HEK293 (cell line): ENCODE data around the gene MOCS3.

Experiments
- CTCF ChIA-PET: fragments of 350-600 bp; formaldehyde crosslinking; extraction: SDS; loops from one replicate; lab custom pipeline; 2021; ENCODE audit warnings: antibody characterized with exemption; lab: Yijun Ruan, JAX
- POLR2A ChIA-PET: fragments of 300-600 bp; formaldehyde crosslinking; extraction: SDS; loops from one replicate; lab custom pipeline; 2020; ENCODE audit warnings: antibody characterized with exemption, inconsistent platforms; lab: Yijun Ruan, JAX
- H3K27ac ChIP-seq: fragments of 200-500 bp; sonication (Bioruptor generic); 2 replicates; pipeline ENCODE4 v1.5.1; 2014; ENCODE audit warnings: low read depth, low read length, control low read depth, inconsistent platforms; ENCODE audit errors: extremely low read depth
- H3K36me3 ChIP-seq, 2 experiments: fragments of 200-500 bp in 1 of 2; sonication (Bioruptor generic) in 1 of 2; 1 replicate in 1 of 2; 2 replicates in 1 of 2; pipeline ENCODE4 v1.5.1; 2014 to 2017; ENCODE audit warnings: inconsistent platforms in 2 of 2, low read length in 2 of 2; ENCODE audit not compliant: control insufficient read depth in 2 of 2, insufficient read depth in 1 of 2
- H3K4me1 ChIP-seq: fragments of 200-500 bp; sonication (Bioruptor generic); 2 replicates; pipeline ENCODE4 v1.5.1; 2014; ENCODE audit warnings: mild to moderate bottlenecking, low read length, inconsistent platforms; ENCODE audit not compliant: control insufficient read depth, insufficient read depth
- H3K4me3 ChIP-seq: 2 replicates; pipeline ENCODE4 v1.5.1; 2011; ENCODE audit warnings: low read depth, mild to moderate bottlenecking, control low read depth, low read length, moderate library complexity
- H3K9me3 ChIP-seq: fragments of 200-500 bp; sonication (Bioruptor generic); 2 replicates; pipeline ENCODE4 v1.5.1; 2014; ENCODE audit warnings: low read depth, low read length, inconsistent platforms; ENCODE audit not compliant: control insufficient read depth, insufficient read depth
- FEZF1 ChIP-seq: fragments of 450-650 bp; formaldehyde crosslinking; IDR thresholded peaks from 2 replicates; pipeline ENCODE4 v1.5.1; 2016; ENCODE audit warnings: missing biosample characterization, missing genetic modification characterization
- GLI4 ChIP-seq: fragments of 450-650 bp; formaldehyde crosslinking; IDR thresholded peaks from 2 replicates; pipeline ENCODE4 v1.5.1; 2016; ENCODE audit warnings: missing biosample characterization, missing genetic modification characterization
- OSR2 ChIP-seq: fragments of 450-650 bp; formaldehyde crosslinking; IDR thresholded peaks from 2 replicates; pipeline ENCODE4 v1.5.1; 2016; ENCODE audit warnings: missing biosample characterization, missing genetic modification characterization
- SCRT2 ChIP-seq: fragments of 450-650 bp; formaldehyde crosslinking; IDR thresholded peaks from 2 replicates; pipeline ENCODE4 v1.5.1; 2016; ENCODE audit warnings: missing biosample characterization, missing genetic modification characterization
- ZEB2 ChIP-seq: fragments of 450-650 bp; formaldehyde crosslinking; IDR thresholded peaks from 2 replicates; pipeline ENCODE4 v1.5.1; 2016; ENCODE audit warnings: missing biosample characterization, missing genetic modification characterization
- ZNF138 ChIP-seq: fragments of 450-650 bp; formaldehyde crosslinking; IDR thresholded peaks from 2 replicates; pipeline ENCODE4 v1.5.1; 2016; ENCODE audit warnings: missing biosample characterization, missing genetic modification characterization, borderline replicate concordance
- ZNF157 ChIP-seq: fragments of 450-650 bp; formaldehyde crosslinking; IDR thresholded peaks from 2 replicates; pipeline ENCODE4 v1.5.1; 2016; ENCODE audit warnings: missing biosample characterization, missing genetic modification characterization
- ZNF202 ChIP-seq: fragments of 450-650 bp; formaldehyde crosslinking; IDR thresholded peaks from 2 replicates; pipeline ENCODE4 v1.5.1; 2016; ENCODE audit warnings: missing biosample characterization, missing genetic modification characterization, borderline replicate concordance
- ZNF221 ChIP-seq: fragments of 450-650 bp; formaldehyde crosslinking; IDR thresholded peaks from 2 replicates; pipeline ENCODE4 v1.5.1; 2017; ENCODE audit warnings: missing biosample characterization, missing genetic modification characterization, borderline replicate concordance
- ZNF350 ChIP-seq: fragments of 450-650 bp; formaldehyde crosslinking; IDR thresholded peaks from 2 replicates; pipeline ENCODE4 v1.5.0; 2017; ENCODE audit warnings: missing biosample characterization, mild to moderate bottlenecking, missing genetic modification characterization
- ZNF366 ChIP-seq: fragments of 450-650 bp; formaldehyde crosslinking; conservative IDR thresholded peaks from 2 replicates; pipeline ENCODE4 v1.5.1; 2016; ENCODE audit warnings: missing biosample characterization, missing genetic modification characterization
- ZNF404 ChIP-seq: fragments of 450-650 bp; formaldehyde crosslinking; IDR thresholded peaks from 2 replicates; pipeline ENCODE4 v1.5.1; 2017; ENCODE audit warnings: missing biosample characterization, missing genetic modification characterization
- ZNF596 ChIP-seq: fragments of 450-650 bp; IDR thresholded peaks from 2 replicates; pipeline ENCODE4 v1.5.0; 2018; ENCODE audit warnings: missing biosample characterization, mild to moderate bottlenecking, missing genetic modification characterization, moderate library complexity
- ZNF76 ChIP-seq: fragments of 450-650 bp; formaldehyde crosslinking; IDR thresholded peaks from 2 replicates; pipeline ENCODE4; 2016; ENCODE audit warnings: low read depth, missing biosample characterization, missing genetic modification characterization, borderline replicate concordance
- TF ChIP-seq, protein P1 (sequence below): fragments of 450-650 bp; formaldehyde crosslinking; IDR thresholded peaks from 2 replicates; pipeline ENCODE4 v1.5.1; 2016; ENCODE audit warnings: missing biosample characterization, missing genetic modification characterization
- TF ChIP-seq, protein P2 (sequence below): fragments of 450-650 bp; formaldehyde crosslinking; IDR thresholded peaks from 2 replicates; pipeline ENCODE4 v1.5.1; 2017; ENCODE audit warnings: missing biosample characterization, missing genetic modification characterization
- TF ChIP-seq, protein P3 (sequence below): fragments of 450-650 bp; IDR thresholded peaks from 2 replicates; pipeline ENCODE4 v1.5.1; 2018; ENCODE audit warnings: missing biosample characterization, missing genetic modification characterization
- TF ChIP-seq, protein P4 (sequence below): fragments of 450-650 bp; formaldehyde crosslinking; IDR thresholded peaks from 2 replicates; pipeline ENCODE4 v1.5.1; 2016; ENCODE audit warnings: missing biosample characterization, missing genetic modification characterization, borderline replicate concordance

The MOCS3 gene

DNA sequence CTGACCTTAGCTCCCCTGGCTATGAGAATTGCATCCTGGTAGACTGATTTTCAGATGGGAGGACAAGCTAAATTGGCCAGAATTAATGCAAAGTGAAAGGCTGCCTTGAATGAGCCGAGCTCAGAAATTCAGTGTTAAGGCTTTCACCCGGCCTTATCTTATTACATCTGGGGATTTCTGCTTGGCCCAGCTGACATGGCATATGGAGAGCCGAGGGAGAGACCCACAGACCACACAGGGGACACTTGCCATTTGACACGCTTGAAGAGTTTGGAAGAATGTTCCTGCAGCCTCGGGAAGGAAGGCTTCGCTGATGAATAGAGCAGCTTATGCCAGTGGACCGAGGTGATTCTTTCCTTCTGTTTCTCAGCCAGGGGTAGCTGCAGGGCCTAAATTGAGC, 9.0 kb downstream of the MOCS3 start (continued):
- no peak for TF ChIP-seq GLI4 (tag by site-specific recombination)

DNA sequence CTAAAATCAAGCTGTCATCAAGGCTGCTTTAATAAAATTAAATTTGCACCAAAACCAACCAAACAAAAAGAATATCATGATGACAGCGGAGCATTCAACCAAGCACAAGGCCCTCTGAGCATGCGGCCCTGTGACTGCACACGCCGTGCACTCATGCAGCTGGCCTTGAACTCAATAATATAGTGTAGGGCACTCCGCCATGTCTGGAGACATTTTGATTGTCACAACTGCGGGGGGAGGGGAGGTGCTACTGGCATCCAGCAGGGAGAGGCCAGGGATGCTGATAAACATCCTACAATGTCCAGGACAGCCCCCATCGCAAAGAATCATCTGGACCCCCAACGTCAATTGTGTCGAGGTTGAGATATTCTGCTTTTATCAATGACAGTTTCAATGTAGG, 9.7 kb downstream of the MOCS3 start:
- Histone ChIP-seq H3K4me1 (no peaks in the 10 kb centered on the region), H3K9me3 (no peaks in the 10 kb centered on the region), H3K4me3 (no peak overlapping the region), H3K36me3 (no peaks in the 10 kb centered on the region), H3K27ac (no peak overlapping the region)
- TF ChIP-seq ZNF350 (tag by site-specific recombination) (no peak), ZNF404 (no peak), ZNF157 (no peak), ZNF596 (tag by site-specific recombination) (no peak), SCRT2 (tag by site-specific recombination) (no peak), ZEB2 (no peak), ZNF202 (tag by site-specific recombination) (no peak), ZNF138 (tag by site-specific recombination) (no peak), ZNF221 (tag by site-specific recombination) (no peak), FEZF1 (tag by site-specific recombination) (no peak), ZNF76 (no peak), OSR2 (tag by site-specific recombination) (no peak), GLI4 (tag by site-specific recombination) (no peak), ZNF366 (tag by site-specific recombination) (no peak)
- TF ChIP-seq, protein P1, sequence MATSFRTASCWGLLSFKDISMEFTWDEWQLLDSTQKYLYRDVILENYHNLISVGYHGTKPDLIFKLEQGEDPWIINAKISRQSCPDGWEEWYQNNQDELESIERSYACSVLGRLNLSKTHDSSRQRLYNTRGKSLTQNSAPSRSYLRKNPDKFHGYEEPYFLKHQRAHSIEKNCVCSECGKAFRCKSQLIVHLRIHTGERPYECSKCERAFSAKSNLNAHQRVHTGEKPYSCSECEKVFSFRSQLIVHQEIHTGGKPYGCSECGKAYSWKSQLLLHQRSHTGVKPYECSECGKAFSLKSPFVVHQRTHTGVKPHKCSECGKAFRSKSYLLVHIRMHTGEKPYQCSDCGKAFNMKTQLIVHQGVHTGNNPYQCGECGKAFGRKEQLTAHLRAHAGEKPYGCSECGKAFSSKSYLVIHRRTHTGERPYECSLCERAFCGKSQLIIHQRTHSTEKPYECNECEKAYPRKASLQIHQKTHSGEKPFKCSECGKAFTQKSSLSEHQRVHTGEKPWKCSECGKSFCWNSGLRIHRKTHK (tag by site-specific recombination): no peak
- TF ChIP-seq, protein P2, sequence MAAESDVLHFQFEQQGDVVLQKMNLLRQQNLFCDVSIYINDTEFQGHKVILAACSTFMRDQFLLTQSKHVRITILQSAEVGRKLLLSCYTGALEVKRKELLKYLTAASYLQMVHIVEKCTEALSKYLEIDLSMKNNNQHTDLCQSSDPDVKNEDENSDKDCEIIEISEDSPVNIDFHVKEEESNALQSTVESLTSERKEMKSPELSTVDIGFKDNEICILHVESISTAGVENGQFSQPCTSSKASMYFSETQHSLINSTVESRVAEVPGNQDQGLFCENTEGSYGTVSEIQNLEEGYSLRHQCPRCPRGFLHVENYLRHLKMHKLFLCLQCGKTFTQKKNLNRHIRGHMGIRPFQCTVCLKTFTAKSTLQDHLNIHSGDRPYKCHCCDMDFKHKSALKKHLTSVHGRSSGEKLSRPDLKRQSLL (tag by site-specific recombination): no peak
- TF ChIP-seq, protein P3, sequence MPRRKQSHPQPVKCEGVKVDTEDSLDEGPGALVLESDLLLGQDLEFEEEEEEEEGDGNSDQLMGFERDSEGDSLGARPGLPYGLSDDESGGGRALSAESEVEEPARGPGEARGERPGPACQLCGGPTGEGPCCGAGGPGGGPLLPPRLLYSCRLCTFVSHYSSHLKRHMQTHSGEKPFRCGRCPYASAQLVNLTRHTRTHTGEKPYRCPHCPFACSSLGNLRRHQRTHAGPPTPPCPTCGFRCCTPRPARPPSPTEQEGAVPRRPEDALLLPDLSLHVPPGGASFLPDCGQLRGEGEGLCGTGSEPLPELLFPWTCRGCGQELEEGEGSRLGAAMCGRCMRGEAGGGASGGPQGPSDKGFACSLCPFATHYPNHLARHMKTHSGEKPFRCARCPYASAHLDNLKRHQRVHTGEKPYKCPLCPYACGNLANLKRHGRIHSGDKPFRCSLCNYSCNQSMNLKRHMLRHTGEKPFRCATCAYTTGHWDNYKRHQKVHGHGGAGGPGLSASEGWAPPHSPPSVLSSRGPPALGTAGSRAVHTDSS (tag by site-specific recombination): no peak
- TF ChIP-seq, protein P4, sequence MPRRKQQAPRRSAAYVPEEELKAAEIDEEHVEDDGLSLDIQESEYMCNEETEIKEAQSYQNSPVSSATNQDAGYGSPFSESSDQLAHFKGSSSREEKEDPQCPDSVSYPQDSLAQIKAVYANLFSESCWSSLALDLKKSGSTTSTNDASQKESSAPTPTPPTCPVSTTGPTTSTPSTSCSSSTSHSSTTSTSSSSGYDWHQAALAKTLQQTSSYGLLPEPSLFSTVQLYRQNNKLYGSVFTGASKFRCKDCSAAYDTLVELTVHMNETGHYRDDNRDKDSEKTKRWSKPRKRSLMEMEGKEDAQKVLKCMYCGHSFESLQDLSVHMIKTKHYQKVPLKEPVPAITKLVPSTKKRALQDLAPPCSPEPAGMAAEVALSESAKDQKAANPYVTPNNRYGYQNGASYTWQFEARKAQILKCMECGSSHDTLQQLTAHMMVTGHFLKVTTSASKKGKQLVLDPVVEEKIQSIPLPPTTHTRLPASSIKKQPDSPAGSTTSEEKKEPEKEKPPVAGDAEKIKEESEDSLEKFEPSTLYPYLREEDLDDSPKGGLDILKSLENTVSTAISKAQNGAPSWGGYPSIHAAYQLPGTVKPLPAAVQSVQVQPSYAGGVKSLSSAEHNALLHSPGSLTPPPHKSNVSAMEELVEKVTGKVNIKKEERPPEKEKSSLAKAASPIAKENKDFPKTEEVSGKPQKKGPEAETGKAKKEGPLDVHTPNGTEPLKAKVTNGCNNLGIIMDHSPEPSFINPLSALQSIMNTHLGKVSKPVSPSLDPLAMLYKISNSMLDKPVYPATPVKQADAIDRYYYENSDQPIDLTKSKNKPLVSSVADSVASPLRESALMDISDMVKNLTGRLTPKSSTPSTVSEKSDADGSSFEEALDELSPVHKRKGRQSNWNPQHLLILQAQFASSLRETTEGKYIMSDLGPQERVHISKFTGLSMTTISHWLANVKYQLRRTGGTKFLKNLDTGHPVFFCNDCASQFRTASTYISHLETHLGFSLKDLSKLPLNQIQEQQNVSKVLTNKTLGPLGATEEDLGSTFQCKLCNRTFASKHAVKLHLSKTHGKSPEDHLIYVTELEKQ (tag by site-specific recombination): no peak
- CTCF ChIA-PET: interaction anchor here (0.6 to 2.5 kb wide), 3 partner anchors 13 to 38 kb away, joined by 4 to 12 read pairs (median 7); no protein-coding TSS in a partner anchor
- POLR2A ChIA-PET: no interaction called here
